RWPE2 (cell line): ENCODE data around the gene DCLRE1C.

ENCODE experiments used
- ATAC-seq: fragments of 200-7000 bp; cut with Tn5 transposase; 3 replicates; pipeline ENCODE4 v1.9.1; 2021; ENCODE audit warnings: low read depth
- DNase-seq: peaks from one replicate; pipeline ENCODE4 v3.0.0-alpha.2; 2020; ENCODE audit warnings: low spot score
- H3K27ac ChIP-seq: fragments of 450-650 bp; 2 replicates; pipeline ENCODE4 v1.5.1; 2017; ENCODE audit warnings: mild to moderate bottlenecking; ENCODE audit not compliant: poor library complexity, severe bottlenecking
- H3K27me3 ChIP-seq: fragments of 250-450 bp; sonication (Bioruptor Pico); 2 replicates; pipeline ENCODE4 v1.5.1; 2021; ENCODE audit warnings: mild to moderate bottlenecking, moderate library complexity; ENCODE audit not compliant: insufficient read depth, poor library complexity, severe bottlenecking
- H3K36me3 ChIP-seq: fragments of 250-450 bp; sonication (Bioruptor Pico); 2 replicates; pipeline ENCODE4 v1.5.1; 2020; ENCODE audit warnings: low read depth, mild to moderate bottlenecking, moderate library complexity
- H3K4me1 ChIP-seq: fragments of 250-450 bp; sonication (Bioruptor Pico); 2 replicates; pipeline ENCODE4 v1.5.1; 2021; ENCODE audit warnings: mild to moderate bottlenecking, moderate library complexity; ENCODE audit not compliant: insufficient read depth, poor library complexity, severe bottlenecking
- H3K4me3 ChIP-seq: fragments of 250-450 bp; sonication (Bioruptor Pico); 2 replicates; pipeline ENCODE4 v1.5.1; 2021; ENCODE audit warnings: mild to moderate bottlenecking, moderate library complexity; ENCODE audit not compliant: severe bottlenecking
- H3K9me3 ChIP-seq: fragments of 250-450 bp; sonication (Bioruptor Pico); 2 replicates; pipeline ENCODE4 v1.5.1; 2021; ENCODE audit warnings: mild to moderate bottlenecking, moderate library complexity; ENCODE audit not compliant: severe bottlenecking
- CTCF ChIP-seq: fragments of 450-650 bp; IDR thresholded peaks from one replicate; pipeline ENCODE4 v1.5.1; 2017; ENCODE audit warnings: mild to moderate bottlenecking, moderate library complexity; ENCODE audit not compliant: poor library complexity, severe bottlenecking

DCLRE1C gene

GRCh38 chr10:14879928-14880193, 74.0 kb downstream of the DCLRE1C start:
- H3K4me3 ChIP-seq = peak overlapping the region; percentile 72
- no peaks in the 10 kb centered on the region for H3K27me3 ChIP-seq
- DNase-seq (no peak), ATAC-seq (no peak)
- peaks cover 26% of the 10 kb centered on the region for H3K36me3 ChIP-seq
- peak overlapping the region; percentile 77 for H3K27ac ChIP-seq
- TF ChIP-seq CTCF = no peak
- H3K4me1 ChIP-seq = peaks cover 15% of the 10 kb centered on the region
- no peaks in the 10 kb centered on the region for H3K9me3 ChIP-seq

GRCh38 chr10:14879124-14879927, 74.6 kb downstream of the DCLRE1C start:
- peaks cover 21% of the 10 kb centered on the region for H3K36me3 ChIP-seq
- H3K9me3 ChIP-seq = no peaks in the 10 kb centered on the region
- peak overlapping the region; percentile 77 for H3K27ac ChIP-seq

GRCh38 chr10:14878266-14879123, 75.4 kb downstream of the DCLRE1C start, which contains the start of gene SUV39H2:
Gene SUV39H2, plus strand, starts transcription at chr10:14878866. Its CDS starts 23 bp downstream, at chr10:14878889.
- Histone ChIP-seq H3K27me3 (no peaks in the 10 kb centered on the region), H3K27ac (peak within 1 kb of the TSS; percentile 77), H3K4me1 (peaks cover 15% of the 10 kb centered on the region), H3K36me3 (peaks cover 17% of the 10 kb centered on the region), H3K4me3 (peak within 1 kb of the TSS; percentile 72), H3K9me3 (no peaks in the 10 kb centered on the region)
- ATAC-seq (peak; percentile 79), DNase-seq (peak; percentile 92)
- no peak for TF ChIP-seq CTCF

More at GRCh38 chr10:14879124-14879927, 74.6 kb downstream of the DCLRE1C start:
- no peaks in the 10 kb centered on the region for H3K27me3 ChIP-seq
- peak overlapping the region; percentile 72 for H3K4me3 ChIP-seq
- ATAC-seq (no peak), DNase-seq (no peak)
- peaks cover 15% of the 10 kb centered on the region for H3K4me1 ChIP-seq
- TF ChIP-seq CTCF = no peak

- H3K4me3 ChIP-seq = peak overlapping the region; percentile 72
Measured at GRCh38 chr10:14876764-14877163, 77.1 kb downstream of the DCLRE1C start.

More at GRCh38 chr10:14876764-14877163, 77.1 kb downstream of the DCLRE1C start:
- Histone ChIP-seq H3K27ac (peak overlapping the region; percentile 77), H3K9me3 (no peaks in the 10 kb centered on the region), H3K4me1 (peaks cover 23% of the 10 kb centered on the region), H3K27me3 (no peaks in the 10 kb centered on the region), H3K36me3 (peaks cover 17% of the 10 kb centered on the region)
- ATAC-seq = no peak
- DNase-seq = no peak
- no peak for TF ChIP-seq CTCF
